Adrenal gland (tissue), 12 donors: ENCODE results near the gene CDS1. TPM values are rescaled to one million over a fixed set of nuclear protein-coding genes. Genes with fewer than 3 reads are reported as not detected.

Experiments
- DNase-seq, 7 donors: peaks; one replicate each; pipeline ENCODE4 v3.0.0-alpha.2; 2019 to 2020
- H3K27ac ChIP-seq, 5 donors: fragments of 200-600 bp; sonication (generic) in 4 of 5; 1 replicate in 3 of 5; 2 replicates in 2 of 5; pipeline versions ENCODE4 v1.5.1 to v1.8.0; 2016 to 2020; ENCODE audit warnings: mild to moderate bottlenecking in 1 of 5
- H3K27me3 ChIP-seq: fragments of 200-600 bp; 2 replicates; pipeline ENCODE4 v1.8.0; 2021
- H3K36me3 ChIP-seq, 2 donors: fragments of 200-600 bp; replicated peaks in 1 of 2; 1 replicate in 1 of 2; 2 replicates in 1 of 2; pipeline versions ENCODE4 v1.5.1 to v1.8.0; 2018 to 2022
- H3K4me1 ChIP-seq, 2 donors: fragments of 200-600 bp; replicated peaks in 1 of 2; 1 replicate in 1 of 2; 2 replicates in 1 of 2; pipeline versions ENCODE4 v1.5.1 to v1.8.0; 2018 to 2021
- H3K4me3 ChIP-seq, 4 donors: fragments of 200-600 bp; sonication (generic) in 3 of 4; one replicate each; pipeline ENCODE4 v1.5.1; 2016 to 2018
- H3K9me3 ChIP-seq, 3 donors: fragments of 200-600 bp; sonication (generic) in 1 of 3; replicated peaks in 1 of 3; 1 replicate in 2 of 3; 2 replicates in 1 of 3; pipeline versions ENCODE4 v1.5.1 to v1.8.0; 2016 to 2021
- CTCF ChIP-seq, 6 experiments: fragments of 450-650 bp in 4 of 6; fragments of 200-600 bp in 2 of 6; sonication (generic) in 1 of 6; IDR thresholded peaks; 1 replicate in 5 of 6; 2 replicates in 1 of 6; pipeline versions ENCODE4 v1.5.1 to v1.8.0; 2016 to 2021; ENCODE audit warnings: antibody characterized with exemption in 6 of 6, mild to moderate bottlenecking in 2 of 6, moderate library complexity in 1 of 6
- POLR2A ChIP-seq, 2 donors: fragments of 450-650 bp; IDR thresholded peaks; one replicate each; pipeline ENCODE4 v1.6.1; 2017; ENCODE audit warnings: antibody characterized with exemption in 2 of 2, mild to moderate bottlenecking in 2 of 2, moderate library complexity in 1 of 2
- WGBS, 4 donors: extraction: QIAGEN DNeasy Blood & Tissue Kit in 2 of 4; methylation state at CpG; one replicate each; pipeline versions ENCODE4 v1.1.5 to v1.1.7; 2013 to 2017; 5-methylcytosine and 5-hydroxymethylcytosine counted together
- intact Hi-C, 2 donors: fragments of 100-400 bp; cut with DNase I; formaldehyde crosslinking; loops; one replicate each; pipeline versions ENCODE4 v1.14.1 to v1.15.0; 2022 to 2023
- polyA plus RNA-seq, 3 donors: library from polyadenylated mRNA; stranded (reverse); fragments of 200-250 nt in 2 of 3; fragments of 350-450 nt in 1 of 3; fragmentation: Illumina TruSeq in 1 of 3; extraction: RNeasy Lipid Tissue Mini Kit (QIAGEN cat#74804) in 1 of 3; gene quantifications; one replicate each; pipeline ENCODE4 v1.2.3, GENCODE V29; 2013 to 2014
- total RNA-seq, 9 donors: library from RNA; depleted of rRNA in 4 of 9; stranded (reverse); fragments of >200 nt in 4 of 9; fragments of 120-200 nt in 1 of 9; fragmentation: NEBNext Ultra II Directional in 1 of 9; extraction: Animal tissue kit (Norgen Biotek cat#: 25700) in 1 of 9; gene quantifications; one replicate each; pipeline versions ENCODE4 v1.1.0 to v1.2.4, GENCODE V29; 2013 to 2023
- donor health status: healthy with polysubstance abuse.
- donor health status: Bipolar disorder and iron deficiency.
- donor health status: DM: yes; HTN: yes; CAD: no.
- donor health status: DM: no; HTN: no; CAD: no.
- donor health status: DM: no; HTN: no; CAD: no.
- donor health status: DM: yes; HTN: yes; CAD: no.

The CDS1 gene
- total and polyA plus RNA-seq, 12 donors = 2.6 to 17.8 (median 9.0) TPM

DNA sequence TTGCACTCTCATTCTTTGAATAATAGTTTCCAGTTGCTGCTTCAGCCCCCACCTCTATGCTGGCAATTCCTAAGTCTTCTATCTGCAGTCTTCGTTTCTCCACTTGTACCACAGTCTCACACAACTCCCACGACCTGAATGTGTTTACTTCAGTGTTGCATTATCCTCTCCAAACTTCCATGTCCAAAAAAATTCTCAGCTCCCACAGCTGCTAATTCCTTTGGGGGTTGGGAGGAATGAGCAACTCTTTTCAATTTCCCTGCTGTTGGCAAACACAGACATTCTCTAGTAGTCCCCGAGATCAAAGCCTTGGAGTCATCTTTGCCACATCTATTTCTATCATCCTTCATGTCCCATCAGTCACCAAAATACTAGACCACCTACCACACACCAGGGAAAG lies 14.4 kb upstream of the CDS1 start:
- 38 to 55% (median 44%) methylated on average over 3 of the region's 3 CpGs for WGBS, 4 donors
- H3K36me3 ChIP-seq = no peaks in the 10 kb centered on the region
- no peak for DNase-seq
- H3K4me3 ChIP-seq = no peak overlapping the region
- intact Hi-C loops = no loop called here
- no peaks in the 10 kb centered on the region for H3K27me3 ChIP-seq
- TF ChIP-seq CTCF (IDR thresholded peaks at IDR 0.05) (no peak), POLR2A (IDR thresholded peaks at IDR 0.05) (no peak)
- no peaks in the 10 kb centered on the region for H3K9me3 ChIP-seq
- no peak overlapping the region for H3K27ac ChIP-seq
- H3K4me1 ChIP-seq = no peaks in the 10 kb centered on the region

- TF ChIP-seq CTCF (IDR thresholded peaks at IDR 0.05) (no peak), POLR2A (IDR thresholded peaks at IDR 0.05) (no peak)
- no peaks in the 10 kb centered on the region for H3K4me1 ChIP-seq
- H3K36me3 ChIP-seq = no peaks in the 10 kb centered on the region
- 90 to 94% (median 93%) methylated on average over 2 of the region's 2 CpGs for WGBS, 4 donors
- intact Hi-C loops = no loop called here
- H3K4me3 ChIP-seq = no peak overlapping the region
- DNase-seq = no peak
- H3K27me3 ChIP-seq = no peaks in the 10 kb centered on the region
- H3K27ac ChIP-seq = no peak overlapping the region
- H3K9me3 ChIP-seq = no peaks in the 10 kb centered on the region
These were observed 13.9 kb upstream of the CDS1 start for GRCh38 chr4:84569009-84569408.

DNA sequence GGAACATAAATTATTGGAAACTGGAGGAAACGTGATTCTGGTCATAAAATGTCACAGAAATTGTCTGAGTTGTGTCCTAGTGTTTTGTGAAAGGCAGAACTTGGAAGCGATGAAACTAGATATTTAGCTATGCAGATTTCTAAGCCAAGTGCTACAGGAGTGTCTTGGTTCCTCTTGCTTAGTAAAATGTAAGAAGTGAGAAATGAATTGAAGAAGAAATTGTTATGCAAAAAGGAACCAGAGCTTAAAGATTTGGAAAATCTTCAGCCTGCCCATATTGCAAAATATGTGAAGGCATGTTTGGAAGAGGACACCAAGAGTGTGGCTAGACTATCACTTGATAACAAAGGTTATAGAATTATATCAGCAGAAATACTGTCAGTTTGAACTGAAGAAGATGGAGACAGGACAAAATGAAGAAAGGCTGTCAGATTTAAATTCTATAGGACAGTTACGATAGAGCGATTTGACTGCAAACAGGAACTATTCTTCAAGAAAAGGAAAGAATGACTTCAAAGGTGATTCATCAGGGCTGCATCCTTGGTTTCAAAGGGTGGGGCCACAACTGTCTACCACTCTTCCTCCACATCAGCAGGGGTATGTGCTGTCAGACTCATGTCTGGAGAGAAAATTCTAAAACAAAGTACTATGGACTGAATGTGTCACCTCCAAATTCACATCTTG lies 9.4 kb upstream of the CDS1 start:
- Histone ChIP-seq H3K27ac (no peak overlapping the region), H3K4me1 (no peaks in the 10 kb centered on the region), H3K4me3 (no peak overlapping the region), H3K27me3 (no peaks in the 10 kb centered on the region), H3K36me3 (no peaks in the 10 kb centered on the region), H3K9me3 (no peaks in the 10 kb centered on the region)
- no peak for DNase-seq
- 68 to 77% (median 73%) methylated on average over 4 of the region's 4 CpGs for WGBS, 4 donors
- no peak for TF ChIP-seq CTCF (IDR thresholded peaks at IDR 0.05)
- no peak for TF ChIP-seq POLR2A (IDR thresholded peaks at IDR 0.05)
- intact Hi-C loops = no loop called here

- Histone ChIP-seq H3K4me3 (no peak overlapping the region), H3K36me3 (no peaks in the 10 kb centered on the region), H3K9me3 (no peaks in the 10 kb centered on the region), H3K27me3 (no peaks in the 10 kb centered on the region), H3K4me1 (no peaks in the 10 kb centered on the region), H3K27ac (no peak overlapping the region)
- no peak for DNase-seq
- TF ChIP-seq CTCF (IDR thresholded peaks at IDR 0.05) (no peak), POLR2A (IDR thresholded peaks at IDR 0.05) (no peak)
- intact Hi-C loops = no loop called here
- WGBS, 4 donors = 71 to 85% (median 83%) methylated on average over 6 of the region's 6 CpGs
These were observed 8.7 kb upstream of the CDS1 start for GRCh38 chr4:84574069-84574720.
